ENCODE measurements around the gene SCAMP4. TPM values are rescaled to one million over a fixed set of nuclear protein-coding genes. Genes with fewer than 3 reads are reported as not detected.

SCAMP4 gene
- total RNA-seq, 4 donors from 2014 or later: 26.6 to 76.5 (median 59.3) TPM

DNA sequence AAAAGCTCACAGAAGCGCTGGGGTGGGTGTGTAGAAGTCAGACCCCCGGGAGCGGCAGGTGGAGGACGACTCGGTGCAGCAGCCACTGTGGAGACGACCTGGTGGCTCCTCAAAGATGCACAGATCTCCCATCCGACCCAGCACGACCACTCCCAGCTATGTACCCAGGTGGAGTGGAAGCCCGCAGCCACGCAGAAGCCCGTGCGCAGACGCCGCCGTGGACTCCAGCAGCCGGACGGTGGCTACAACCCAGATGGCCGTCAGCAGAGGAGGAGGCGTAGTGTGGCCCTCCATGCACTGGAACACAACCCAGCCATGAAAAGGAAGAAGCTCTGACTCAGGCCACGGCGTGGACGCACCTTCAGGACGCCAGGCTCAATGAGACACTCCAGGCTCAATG lies 57.5 kb downstream of the SCAMP4 start:
- no peak overlapping the region for H3K4me3 ChIP-seq
- WGBS: 89% methylated on average over 10 of the region's 23 CpGs
- intact Hi-C loops (cut with DNase I): no loop called here
- H3K36me3 ChIP-seq: peaks cover 0 to 26% (median 10%) of the 10 kb centered on the region in 4 donors
- no peaks in the 10 kb centered on the region for H3K9me3 ChIP-seq
- no peak for TF ChIP-seq POLR2A (IDR thresholded peaks at IDR 0.05; ENCODE audit: low read depth)
- no peak for TF ChIP-seq EP300 (IDR thresholded peaks at IDR 0.05)
- TF ChIP-seq, protein P1, sequence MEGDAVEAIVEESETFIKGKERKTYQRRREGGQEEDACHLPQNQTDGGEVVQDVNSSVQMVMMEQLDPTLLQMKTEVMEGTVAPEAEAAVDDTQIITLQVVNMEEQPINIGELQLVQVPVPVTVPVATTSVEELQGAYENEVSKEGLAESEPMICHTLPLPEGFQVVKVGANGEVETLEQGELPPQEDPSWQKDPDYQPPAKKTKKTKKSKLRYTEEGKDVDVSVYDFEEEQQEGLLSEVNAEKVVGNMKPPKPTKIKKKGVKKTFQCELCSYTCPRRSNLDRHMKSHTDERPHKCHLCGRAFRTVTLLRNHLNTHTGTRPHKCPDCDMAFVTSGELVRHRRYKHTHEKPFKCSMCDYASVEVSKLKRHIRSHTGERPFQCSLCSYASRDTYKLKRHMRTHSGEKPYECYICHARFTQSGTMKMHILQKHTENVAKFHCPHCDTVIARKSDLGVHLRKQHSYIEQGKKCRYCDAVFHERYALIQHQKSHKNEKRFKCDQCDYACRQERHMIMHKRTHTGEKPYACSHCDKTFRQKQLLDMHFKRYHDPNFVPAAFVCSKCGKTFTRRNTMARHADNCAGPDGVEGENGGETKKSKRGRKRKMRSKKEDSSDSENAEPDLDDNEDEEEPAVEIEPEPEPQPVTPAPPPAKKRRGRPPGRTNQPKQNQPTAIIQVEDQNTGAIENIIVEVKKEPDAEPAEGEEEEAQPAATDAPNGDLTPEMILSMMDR (IDR thresholded peaks at IDR 0.05): no peak
- TF ChIP-seq POLR2AphosphoS5 (IDR thresholded peaks at IDR 0.05): no peak
- H3K27ac ChIP-seq (replicated peaks in 1 of 4): no peak overlapping the region
- no peak for DNase-seq (ENCODE audit: extremely low spot score)
- peaks cover 0 to 4% (median 2%) of the 10 kb centered on the region in 4 donors for H3K4me1 ChIP-seq
- no peaks in the 10 kb centered on the region for H3K27me3 ChIP-seq

GRCh38 chr19:1967087-1967608 lies 61.9 kb downstream of the SCAMP4 start:
- intact Hi-C loops (cut with DNase I): no loop called here
- TF ChIP-seq POLR2AphosphoS5 (IDR thresholded peaks at IDR 0.05) (no peak), POLR2A (IDR thresholded peaks at IDR 0.05; ENCODE audit: low read depth) (no peak), EP300 (IDR thresholded peaks at IDR 0.05) (no peak)
- Histone ChIP-seq H3K36me3 (peaks cover 10 to 42% (median 26%) of the 10 kb centered on the region in 4 donors), H3K27me3 (no peaks in the 10 kb centered on the region), H3K4me3 (no peak overlapping the region), H3K27ac (replicated peaks in 1 of 4) (no peak overlapping the region), H3K9me3 (no peaks in the 10 kb centered on the region), H3K4me1 (peaks cover 0 to 7% (median 2%) of the 10 kb centered on the region in 4 donors)
- 88% methylated on average over 13 of the region's 26 CpGs for WGBS
- no peak for DNase-seq (ENCODE audit: extremely low spot score)

- intact Hi-C loops (cut with DNase I): no loop called here
Measured at GRCh38 chr19:1968279-1969175, 63.3 kb downstream of the SCAMP4 start.

GRCh38 chr19:1969176-1970002 lies 64.2 kb downstream of the SCAMP4 start:
- H3K27me3 ChIP-seq: no peaks in the 10 kb centered on the region
- TF ChIP-seq EP300 (IDR thresholded peaks at IDR 0.05) (no peak), POLR2AphosphoS5 (IDR thresholded peaks at IDR 0.05) (no peak), POLR2A (IDR thresholded peaks at IDR 0.05; ENCODE audit: low read depth) (no peak)
- TF ChIP-seq, protein P1 (IDR thresholded peaks at IDR 0.05): no peak
- peaks cover 10 to 36% (median 22%) of the 10 kb centered on the region in 4 donors for H3K36me3 ChIP-seq
- 88% methylated on average over 34 of the region's 49 CpGs for WGBS
- no peak overlapping the region for H3K4me3 ChIP-seq
- no peak overlapping the region for H3K27ac ChIP-seq (replicated peaks in 1 of 4)
- intact Hi-C loops (cut with DNase I): no loop called here
- DNase-seq (ENCODE audit: extremely low spot score): no peak
- H3K9me3 ChIP-seq: no peaks in the 10 kb centered on the region
- peaks cover 0 to 7% (median 2%) of the 10 kb centered on the region in 4 donors for H3K4me1 ChIP-seq

More at GRCh38 chr19:1968279-1969175, 63.3 kb downstream of the SCAMP4 start:
- DNase-seq (ENCODE audit: extremely low spot score): no peak
- H3K4me3 ChIP-seq: no peak overlapping the region
- H3K27ac ChIP-seq (replicated peaks in 1 of 4): no peak overlapping the region
- H3K9me3 ChIP-seq: no peaks in the 10 kb centered on the region
- TF ChIP-seq, protein P1 (IDR thresholded peaks at IDR 0.05): no peak
- no peak for TF ChIP-seq EP300 (IDR thresholded peaks at IDR 0.05)
- TF ChIP-seq POLR2A (IDR thresholded peaks at IDR 0.05; ENCODE audit: low read depth): no peak
- no peak for TF ChIP-seq POLR2AphosphoS5 (IDR thresholded peaks at IDR 0.05)
- H3K27me3 ChIP-seq: no peaks in the 10 kb centered on the region
- peaks cover 10 to 36% (median 21%) of the 10 kb centered on the region in 4 donors for H3K36me3 ChIP-seq
- H3K4me1 ChIP-seq: peaks cover 0 to 7% (median 2%) of the 10 kb centered on the region in 4 donors
- 44% methylated on average over 18 of the region's 34 CpGs for WGBS

All from esophagus muscularis mucosa (tissue), 4 donors.